ENCODE data around the gene ZBTB12. TPM values are rescaled to one million over a fixed set of nuclear protein-coding genes. Genes with fewer than 3 reads are reported as not detected.
"Not testable (repeated sequence)": the region's sequence is repeated elsewhere in the genome, so short reads cannot be mapped to it uniquely, and the experiment has no call there.

Gene ZBTB12
- total and polyA plus RNA-seq, 2 of the 13 experiments (the other 11 are each of a cell fraction or from before 2014, with no cell fraction given), result 4.8 to 6.0 TPM

- no peaks in the 10 kb centered on the region for H4K20me1 ChIP-seq (ENCODE audit: insufficient read depth, low read length)
- peaks cover 8 to 14% of the 10 kb centered on the region in 2 experiments for H3K36me3 ChIP-seq (replicated peaks in 1 of 2; ENCODE audit: control insufficient read depth in 1 of 2, insufficient read depth in 2 of 2, low read length in 2 of 2)
- no peaks in the 10 kb centered on the region for H3K9me3 ChIP-seq (ENCODE audit: low read length)
- H3K4me3 ChIP-seq (replicated peaks in 1 of 3; ENCODE audit: insufficient read depth in 1 of 3, low read depth in 2 of 3, low read length in 3 of 3), result no peak overlapping the region
- peaks cover 18% of the 10 kb centered on the region for H3K79me2 ChIP-seq (ENCODE audit: insufficient read depth, low read length)
- TF ChIP-seq POLR2G (IDR thresholded peaks at IDR 0.05; ENCODE audit: low read depth, low read length) (0 out of 2 replicates have a peak, but pooled peaks have one; percentile 25), RBFOX2 (IDR thresholded peaks at IDR 0.05; ENCODE audit: low read depth, low read length) (peak; percentile 46; the same call in 1 of the 2 replicates), SRSF9 (IDR thresholded peaks at IDR 0.05; ENCODE audit: borderline replicate concordance, insufficient read depth, low read depth, low read length, poor library complexity, severe bottlenecking) (no peak), AGO2 (optimal IDR thresholded peaks at IDR 0.05; ENCODE audit: low read depth, low read length) (peak; percentile 85), RFX1 (IDR thresholded peaks at IDR 0.05) (no peak), SATB2 (CRISPR knock-in tag; IDR thresholded peaks at IDR 0.05) (no peak), RBAK (CRISPR knock-in tag; IDR thresholded peaks at IDR 0.05) (no peak)
- no peaks in the 10 kb centered on the region for H3K27me3 ChIP-seq (ENCODE audit: control insufficient read depth in 1 of 2, insufficient read depth in 2 of 2, low read length in 2 of 2)
- ATAC-seq (no peak; the same call in 2 of the 3 replicates), DNase-seq (ENCODE audit: low spot score) (no peak), FAIRE-seq (no peak)
- H3K27ac ChIP-seq (ENCODE audit: extremely low read length, insufficient read depth, low read length), result peak overlapping the region; percentile 31
- H2AFZ ChIP-seq (ENCODE audit: low read length), result no peak overlapping the region
- intact Hi-C loops (cut with micrococcal nuclease; ENCODE audit: unreplicated experiment), result no loop called here
- H3K4me2 ChIP-seq (ENCODE audit: low read depth, low read length), result no peak overlapping the region
- in situ Hi-C loops (cut with HindIII; ENCODE audit: extremely low pct_ligation_motif_present, low pct_unique_long_range_greater_than_20kb), result no loop called here
- POLR2A ChIA-PET, result interaction anchor here (1.1 to 1.6 kb wide), 2 partner anchors 12 to 19 kb away, joined by 4 to 5 read pairs; partner anchors contain the start of gene CFB
- whole genome bisulfite sequencing (ENCODE audit: low lambda C conversion rate), result 98% methylated on average over 19 of the region's 19 CpGs
- BruUV-seq (replicated peaks), result no TSS peak
- no peak overlapping the region for H3K9ac ChIP-seq (ENCODE audit: insufficient read depth, low read depth, low read length)
- CTCF ChIA-PET (ENCODE audit: low intra/inter-chr PET ratio, low total read pairs), result no interaction called here
- peaks cover 25% of the 10 kb centered on the region for H3K4me1 ChIP-seq (ENCODE audit: insufficient read depth, low read length)
These were observed 31.7 kb upstream of the ZBTB12 start for GRCh38 chr6:31933537-31933936.

- ATAC-seq; POLR2A ChIA-PET; BruUV-seq (replicated peaks); H3K27me3 ChIP-seq (ENCODE audit: control insufficient read depth in 1 of 2, insufficient read depth in 2 of 2, low read length in 2 of 2); FAIRE-seq; H3K9me3 ChIP-seq (ENCODE audit: low read length); H3K4me2 ChIP-seq (ENCODE audit: low read depth, low read length); H3K9ac ChIP-seq (ENCODE audit: insufficient read depth, low read depth, low read length); H3K4me3 ChIP-seq (replicated peaks in 1 of 3; ENCODE audit: insufficient read depth in 1 of 3, low read depth in 2 of 3, low read length in 3 of 3); CTCF ChIA-PET (ENCODE audit: low intra/inter-chr PET ratio, low total read pairs); H4K20me1 ChIP-seq (ENCODE audit: insufficient read depth, low read length); intact Hi-C loops (cut with micrococcal nuclease; ENCODE audit: unreplicated experiment); H2AFZ ChIP-seq (ENCODE audit: low read length); DNase-seq (ENCODE audit: low spot score); in situ Hi-C loops (cut with HindIII; ENCODE audit: extremely low pct_ligation_motif_present, low pct_unique_long_range_greater_than_20kb); H3K27ac ChIP-seq (ENCODE audit: extremely low read length, insufficient read depth, low read length): not testable (repeated sequence)
- H3K4me1 ChIP-seq (ENCODE audit: insufficient read depth, low read length), result peaks cover 33% of the 10 kb centered on the region
- 98% methylated on average over 9 of the region's 32 CpGs for WGBS (ENCODE audit: low lambda C conversion rate)
- peaks cover 7 to 14% of the 10 kb centered on the region in 2 experiments; a peak in 4 of 5 replicates for H3K36me3 ChIP-seq (replicated peaks in 1 of 2; ENCODE audit: control insufficient read depth in 1 of 2, insufficient read depth in 2 of 2, low read length in 2 of 2)
- peaks cover 29% of the 10 kb centered on the region for H3K79me2 ChIP-seq (ENCODE audit: insufficient read depth, low read length)
These were observed 30.3 kb upstream of the ZBTB12 start for GRCh38 chr6:31932137-31932536.

Data from HepG2 (cell line).